ENCODE data around the gene TMEM117. TPM values are rescaled to one million over a fixed set of nuclear protein-coding genes. Genes with fewer than 3 reads are reported as not detected.

The TMEM117 gene
- total and polyA plus RNA-seq, 7 donors, result 1.9 to 4.7 (median 3.9) TPM

- WGBS, 3 donors, result 48 to 64% (median 60%) methylated on average over 5 of the region's 5 CpGs
- no peak overlapping the region for H3K4me3 ChIP-seq
- no peak overlapping the region for H3K27ac ChIP-seq
- H3K36me3 ChIP-seq (ENCODE audit: insufficient read depth in 1 of 2, low read depth in 1 of 2), result no peaks in the 10 kb centered on the region
- no peaks in the 10 kb centered on the region for H3K27me3 ChIP-seq (ENCODE audit: insufficient read depth in 3 of 3, low read length in 2 of 3)
- ATAC-seq, result no peak
- no peaks in the 10 kb centered on the region for H3K9me3 ChIP-seq
- intact Hi-C loops (cut with DNase I), result no loop called here
- H3K4me1 ChIP-seq, result no peaks in the 10 kb centered on the region
- TF ChIP-seq CTCF (IDR thresholded peaks at IDR 0.05), result no peak
- DNase-seq, result no peak
Measured at GRCh38 chr12:44436756-44437155, 600.9 kb downstream of the TMEM117 start.

Other genes with a start within 250 kb of the TMEM117 start
- gene PUS7L, start 77.3 kb upstream of the TMEM117 start, total RNA-seq, result 1 to 10 TPM; 2.8 to 4.7 (median 4.0) TPM
- 1 to 10 TPM; 1.3 to 3.2 (median 1.4) TPM for gene PUS7L, start 77.3 kb upstream of the TMEM117 start, polyA plus RNA-seq
- gene IRAK4, start 77.1 kb upstream of the TMEM117 start, total RNA-seq, result 1 to 10 TPM; 3.0 to 4.7 (median 3.5) TPM
- gene IRAK4, start 77.1 kb upstream of the TMEM117 start, polyA plus RNA-seq, result 1 to 10 TPM; 2.2 to 3.6 (median 2.9) TPM
- 10 to 100 TPM in 1 of 4 donors, 1 to 10 TPM in 3; 6.2 to 12.7 (median 9.2) TPM for gene TWF1, start 29.8 kb upstream of the TMEM117 start, total RNA-seq
- gene TWF1, start 29.8 kb upstream of the TMEM117 start, polyA plus RNA-seq, result 10 to 100 TPM in 1 of 3 donors, 1 to 10 TPM in 2; 5.8 to 10.7 (median 9.6) TPM

All from psoas muscle (tissue), 8 donors.